GM19351 (cell line): ENCODE measurements around the gene OR1D5.
"Not testable (repeated sequence)": the region's sequence is repeated elsewhere in the genome, so short reads cannot be mapped to it uniquely, and the experiment has no call there.

ENCODE experiments used
- ATAC-seq: cut with Tn5 transposase; IDR thresholded peaks from one replicate; pipeline ENCODE4 v1.9.1; 2021; ENCODE audit warnings: mild to moderate bottlenecking, moderate library complexity; ENCODE audit not compliant: unreplicated experiment

The OR1D5 gene

DNA sequence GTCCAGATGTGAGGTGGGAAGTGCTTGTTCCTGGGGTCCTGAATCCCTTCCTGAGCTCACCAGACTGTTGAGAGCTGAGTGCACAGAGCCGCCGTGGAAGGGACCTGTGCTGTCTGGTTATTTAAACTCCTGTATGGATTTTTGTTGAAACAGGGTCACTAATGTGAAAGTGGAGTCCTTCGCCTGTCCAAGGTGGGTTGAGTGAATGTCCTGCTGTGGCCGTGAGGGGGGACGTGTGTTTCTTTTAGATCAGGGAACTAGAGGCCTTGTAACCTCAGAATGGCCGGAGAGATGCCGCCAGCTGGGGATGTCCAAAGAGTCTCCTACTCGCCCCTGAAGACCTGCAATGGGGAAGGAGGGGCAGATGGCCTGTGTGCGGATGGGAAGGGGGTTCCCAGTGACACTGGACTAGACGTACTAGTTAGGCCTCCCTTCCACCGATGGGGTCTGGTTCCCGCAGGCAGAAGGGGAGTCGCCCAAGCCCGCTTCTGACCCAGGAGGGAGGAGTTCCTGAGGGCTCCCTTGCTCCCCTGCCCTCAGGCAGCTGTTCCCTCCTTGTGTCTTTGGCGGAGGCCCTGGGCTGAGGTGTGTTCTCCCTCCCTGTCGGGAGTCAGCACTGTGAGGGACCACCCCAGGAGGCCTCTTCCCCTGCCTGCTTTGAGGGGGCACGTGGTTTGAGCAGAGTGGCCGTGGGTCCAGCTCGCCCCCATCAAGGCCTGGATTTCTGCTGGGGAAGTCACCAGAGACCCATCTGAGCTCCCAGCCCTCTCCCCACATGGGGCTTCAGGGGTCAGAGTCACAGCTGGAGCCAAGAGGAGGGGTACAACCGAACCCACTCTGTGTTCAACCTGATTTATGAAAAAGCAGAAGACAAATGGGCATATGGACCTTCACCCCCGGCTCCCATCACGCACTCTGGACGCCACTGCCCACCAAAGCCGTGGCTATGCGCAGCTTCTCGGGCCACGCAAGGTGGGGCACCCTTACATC lies 30.9 kb downstream of the OR1D5 start:
- no peak for ATAC-seq

DNA sequence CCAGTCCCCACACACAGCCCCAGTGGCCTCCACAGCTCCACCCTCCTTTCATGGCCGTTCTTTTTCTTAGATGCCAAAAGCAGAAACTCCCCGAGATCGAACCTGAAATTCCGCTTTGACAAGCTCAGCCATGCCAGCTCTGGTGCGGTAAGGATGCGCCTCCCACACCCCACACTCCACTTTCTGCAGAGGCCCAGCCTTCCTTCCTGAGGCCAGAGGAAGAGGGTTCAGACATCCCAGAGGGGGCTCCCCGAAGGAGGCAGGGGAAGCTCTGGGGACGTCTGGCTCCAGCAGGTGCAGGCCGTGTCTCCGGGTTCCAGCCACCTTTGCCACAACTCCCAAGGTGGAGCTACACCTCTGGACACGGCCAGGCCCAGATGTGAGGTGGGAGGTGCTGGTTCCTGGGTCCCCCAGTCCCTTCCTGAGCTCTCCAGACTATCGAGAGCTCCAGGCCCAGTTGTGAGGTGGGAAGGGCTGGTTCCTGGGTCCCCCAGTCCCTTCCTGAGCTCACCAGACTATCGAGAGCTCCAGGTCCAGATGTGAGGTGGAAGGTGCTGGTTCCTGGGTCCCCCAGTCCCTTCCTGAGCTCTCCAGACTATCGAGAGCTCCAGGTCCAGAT lies 32.4 kb downstream of the OR1D5 start:
- not testable (repeated sequence) for ATAC-seq

DNA sequence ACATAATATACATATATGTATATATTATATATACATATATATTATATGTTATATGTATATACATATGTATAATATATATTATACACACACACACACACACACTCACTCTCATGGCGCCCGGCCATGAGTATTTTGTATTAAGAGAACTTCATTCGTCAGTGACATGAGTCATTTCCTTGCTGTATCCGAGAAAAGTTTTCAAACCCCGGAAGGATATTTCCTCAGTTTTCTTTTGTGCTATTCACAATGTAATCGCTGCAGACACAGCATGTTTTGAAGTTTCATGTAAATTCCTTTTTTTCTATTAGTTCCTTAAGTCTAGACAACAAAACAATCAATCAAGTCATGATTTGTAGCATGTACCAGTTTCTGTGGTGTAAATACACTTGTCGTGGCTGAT lies 33.3 kb downstream of the OR1D5 start:
- ATAC-seq, result no peak

DNA sequence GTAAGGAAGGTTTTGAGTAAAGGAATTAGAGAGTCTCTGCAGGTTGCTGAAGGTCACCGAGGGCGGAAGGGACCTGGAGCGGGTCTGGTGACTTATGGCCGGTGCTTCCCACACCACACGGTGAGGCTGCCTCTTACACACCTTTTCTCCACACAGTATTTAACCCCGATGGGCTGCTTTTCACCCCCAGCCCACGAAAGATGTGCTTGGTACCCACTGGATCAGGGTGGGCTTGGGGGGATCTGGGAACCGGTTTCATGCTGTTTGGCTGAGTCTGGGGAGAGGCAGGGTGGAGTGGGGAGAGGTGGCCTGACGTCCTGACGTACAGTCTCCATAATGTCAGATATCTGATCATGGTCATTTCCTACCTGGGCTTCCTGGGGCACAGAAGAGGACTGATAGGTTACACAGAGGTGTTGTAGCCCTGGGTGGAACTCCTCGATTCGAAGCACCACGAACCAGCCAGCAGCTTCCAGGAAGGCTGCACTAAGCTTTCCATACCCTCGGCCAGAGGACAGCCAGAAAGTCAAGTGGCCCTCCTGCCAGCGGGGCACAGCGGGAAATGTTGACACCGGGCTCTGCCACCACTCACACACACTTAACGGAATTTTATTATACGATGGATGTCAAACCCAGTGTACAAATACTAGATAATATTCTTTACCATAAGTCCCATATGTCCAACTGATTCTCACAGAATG lies 34.0 kb downstream of the OR1D5 start:
- no peak for ATAC-seq

DNA sequence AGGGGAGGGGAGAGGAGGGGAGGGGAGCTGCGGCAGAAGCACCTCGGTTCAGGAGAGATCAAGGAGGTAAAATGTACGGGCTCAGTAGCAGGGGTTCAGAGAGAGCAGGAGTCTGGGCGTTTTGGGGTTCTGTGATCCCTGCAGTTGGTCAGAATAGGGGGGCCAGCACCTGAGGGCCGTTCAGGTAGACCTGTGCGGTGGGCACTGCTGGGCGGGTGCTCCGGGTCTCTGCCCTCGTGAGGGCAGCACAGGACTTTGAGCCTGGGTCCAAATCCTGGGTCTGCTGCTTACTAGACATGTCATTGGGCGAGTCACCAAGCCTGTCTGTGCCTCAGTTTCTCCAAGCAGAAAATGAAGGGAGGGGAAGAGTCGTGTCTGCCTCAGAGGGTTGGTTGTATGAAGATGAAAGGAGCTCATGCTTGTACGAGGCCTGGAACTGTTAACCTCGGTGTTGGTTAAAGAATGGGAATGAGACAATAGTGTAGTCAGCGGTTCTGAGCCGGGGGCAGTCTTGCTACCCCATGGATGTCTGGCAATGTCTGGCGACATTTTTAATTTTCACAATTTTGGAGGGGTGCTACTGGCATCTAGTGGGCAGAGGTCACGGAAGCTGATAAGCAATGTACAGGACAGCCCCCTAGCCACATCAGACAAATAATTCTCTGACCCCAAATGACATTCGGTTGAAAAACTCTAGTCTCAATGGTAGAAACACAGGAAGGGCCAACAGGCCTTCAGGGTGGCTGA lies 35.4 kb downstream of the OR1D5 start:
- no peak for ATAC-seq

DNA sequence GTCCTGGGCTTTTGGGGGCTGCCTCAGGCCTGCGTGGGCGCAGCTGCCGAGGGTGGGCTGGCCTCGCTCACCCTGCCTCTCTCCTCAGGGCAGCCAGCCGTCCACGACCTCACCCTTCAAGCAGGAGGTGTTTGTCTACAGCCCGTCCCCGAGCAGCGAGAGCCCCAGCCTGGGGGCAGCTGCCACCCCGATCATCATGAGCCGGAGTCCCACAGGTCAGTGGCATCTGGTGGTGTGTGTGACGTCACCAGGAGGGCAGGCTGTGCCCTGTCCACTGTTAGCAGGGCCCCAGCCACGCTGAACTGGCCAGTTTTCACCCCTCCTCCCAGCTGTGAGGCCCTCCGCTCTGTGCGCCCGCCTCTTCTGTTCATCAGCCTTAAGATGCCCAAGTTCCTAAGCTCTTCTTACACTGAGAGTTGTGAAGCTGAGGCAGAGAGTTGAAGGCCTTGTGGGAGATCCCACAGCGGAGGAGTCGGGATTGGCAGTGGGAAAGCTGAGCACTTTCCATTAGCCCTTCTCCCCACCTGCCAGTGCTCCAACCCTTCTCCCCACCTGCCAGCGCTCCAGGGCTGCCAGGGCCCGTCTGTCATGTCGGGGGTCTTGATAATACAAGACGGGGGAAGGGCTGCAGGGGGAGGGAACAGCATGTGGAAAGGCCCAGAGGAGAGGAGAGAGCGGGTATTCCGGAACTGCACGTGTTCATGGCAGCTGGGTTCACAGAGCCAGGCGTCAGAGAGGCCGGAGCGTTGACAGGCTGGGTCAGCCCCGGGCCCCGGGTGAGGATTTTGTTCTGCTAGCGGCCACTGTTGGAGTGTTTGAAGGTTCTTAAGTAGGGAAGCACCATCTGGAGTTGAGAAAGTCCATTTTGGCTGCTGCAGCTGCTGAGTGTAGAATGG lies 36.3 kb downstream of the OR1D5 start:
- ATAC-seq, result no peak

DNA sequence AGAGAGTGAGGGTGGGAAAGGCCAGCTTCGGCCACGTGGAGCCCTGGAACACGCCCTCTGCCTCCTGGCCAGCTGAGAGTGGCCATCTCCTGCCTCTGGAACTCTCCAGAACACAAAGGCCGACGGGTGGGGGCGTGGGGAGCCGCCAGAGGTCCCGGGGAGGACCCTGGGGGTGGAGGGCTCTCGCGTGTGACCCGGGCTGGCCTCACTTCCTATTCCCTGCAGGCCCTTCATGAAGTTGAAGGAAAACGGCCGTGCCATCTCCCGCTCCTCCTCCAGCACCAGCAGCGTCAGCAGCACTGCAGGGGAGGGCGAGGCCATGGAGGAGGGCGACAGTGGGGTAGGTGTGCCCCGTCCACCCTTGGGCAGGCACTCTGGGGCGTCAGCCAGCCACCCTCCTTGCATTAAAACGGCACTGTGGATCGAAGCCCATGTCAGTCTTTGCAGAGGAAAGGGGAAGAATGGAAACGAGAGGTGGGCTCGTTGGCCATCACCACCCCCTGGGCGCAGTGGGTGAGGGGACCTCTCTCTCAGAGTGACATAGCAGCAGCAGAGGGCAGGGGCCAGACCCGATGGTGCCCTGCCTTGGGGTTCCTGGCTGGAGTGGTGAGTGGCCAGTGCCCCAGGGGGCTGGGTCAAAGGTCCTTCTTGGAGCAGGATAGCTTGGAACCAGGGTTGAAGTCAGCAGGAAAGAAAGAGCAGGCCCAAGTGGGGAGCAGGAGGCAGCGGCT lies 37.1 kb downstream of the OR1D5 start:
- no peak for ATAC-seq

DNA sequence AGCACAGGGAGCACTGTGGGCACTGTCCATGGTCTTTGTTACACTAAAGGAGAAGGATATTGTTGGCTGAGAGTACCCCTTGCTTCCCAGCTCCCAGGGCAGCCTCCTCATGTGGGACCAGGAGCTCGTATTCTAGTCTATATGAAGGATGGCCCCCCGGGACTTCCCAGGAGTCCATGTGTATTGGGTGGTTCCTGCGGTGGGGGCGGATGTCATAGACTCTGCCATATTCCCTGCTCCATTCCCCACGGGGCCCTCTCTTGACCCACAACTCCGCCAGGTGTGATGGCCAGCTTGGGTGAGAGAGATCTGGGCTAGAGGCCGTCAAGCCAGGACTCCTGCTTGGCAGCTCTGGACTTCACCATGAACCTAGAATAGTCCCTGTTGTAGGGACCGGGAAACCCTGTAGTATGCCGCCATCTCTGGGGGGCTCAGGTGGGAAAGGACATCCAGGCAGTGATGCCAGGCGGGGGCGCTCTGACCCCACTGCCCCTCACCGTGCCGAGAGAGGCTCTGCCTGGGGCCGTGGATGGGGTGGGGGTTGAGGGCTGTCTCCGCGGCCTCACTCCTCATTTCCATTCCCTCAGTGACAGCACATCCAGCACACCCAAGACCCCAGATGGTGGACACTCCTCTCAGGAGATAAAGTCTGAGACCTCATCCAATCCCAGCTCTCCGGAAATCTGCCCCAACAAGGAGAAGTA lies 37.8 kb downstream of the OR1D5 start:
- no peak for ATAC-seq

DNA sequence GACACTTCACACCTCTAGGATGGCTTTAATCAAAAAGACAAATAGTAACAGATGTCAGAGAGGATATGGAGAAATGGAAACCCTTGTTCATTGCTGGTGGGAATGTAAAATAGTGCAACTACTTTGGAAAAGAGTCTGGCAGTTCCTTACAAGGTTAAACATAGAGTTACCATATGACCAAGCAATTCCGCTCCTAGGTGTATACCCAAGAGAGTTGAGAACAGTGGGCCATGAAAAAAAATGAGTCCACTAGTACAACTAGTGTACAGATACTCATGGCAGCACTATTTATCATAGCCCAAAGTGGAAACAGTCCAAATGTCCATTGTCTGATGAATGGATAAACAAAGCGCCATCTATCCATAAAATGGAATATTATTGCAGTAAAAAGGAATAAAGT lies 39.1 kb downstream of the OR1D5 start:
- no peak for ATAC-seq

DNA sequence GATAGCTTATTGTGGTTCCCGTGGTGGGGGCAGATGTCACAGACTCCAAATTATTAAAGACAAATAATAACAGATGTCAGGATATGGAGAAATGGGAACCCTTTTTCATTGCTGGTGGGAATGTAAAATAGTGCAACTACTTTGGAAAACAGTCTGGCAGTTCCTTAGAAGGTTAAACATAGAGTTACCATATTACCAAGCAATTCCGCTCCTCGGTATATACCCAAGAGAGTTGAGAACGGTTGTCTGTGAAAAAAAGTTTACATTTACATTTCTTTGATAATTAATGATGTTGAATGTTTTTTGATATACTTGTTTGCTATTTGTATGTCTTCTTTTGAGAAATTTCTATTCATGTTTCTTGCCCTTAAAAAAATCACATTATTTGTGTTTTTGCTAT lies 41.2 kb downstream of the OR1D5 start:
- ATAC-seq, result no peak

DNA sequence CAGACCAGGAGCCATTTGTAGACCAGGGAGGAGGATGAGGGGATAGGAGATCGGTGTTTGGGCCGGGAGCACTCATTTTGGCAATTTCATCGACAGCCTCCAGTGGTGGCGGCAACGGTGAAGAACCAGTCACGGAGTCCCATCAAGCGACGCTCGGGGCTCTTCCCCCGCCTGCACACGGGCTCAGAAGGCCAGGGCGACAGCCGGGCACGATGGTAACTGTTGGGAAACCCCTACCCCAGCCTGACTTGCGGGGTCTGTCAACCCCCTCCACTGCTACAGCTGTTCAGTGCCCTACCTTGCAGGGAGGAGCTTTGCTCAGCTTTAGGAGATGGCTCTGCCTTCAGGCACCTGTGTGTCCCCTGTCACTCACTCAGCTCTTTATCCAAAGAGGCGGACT lies 43.0 kb downstream of the OR1D5 start:
- no peak for ATAC-seq

DNA sequence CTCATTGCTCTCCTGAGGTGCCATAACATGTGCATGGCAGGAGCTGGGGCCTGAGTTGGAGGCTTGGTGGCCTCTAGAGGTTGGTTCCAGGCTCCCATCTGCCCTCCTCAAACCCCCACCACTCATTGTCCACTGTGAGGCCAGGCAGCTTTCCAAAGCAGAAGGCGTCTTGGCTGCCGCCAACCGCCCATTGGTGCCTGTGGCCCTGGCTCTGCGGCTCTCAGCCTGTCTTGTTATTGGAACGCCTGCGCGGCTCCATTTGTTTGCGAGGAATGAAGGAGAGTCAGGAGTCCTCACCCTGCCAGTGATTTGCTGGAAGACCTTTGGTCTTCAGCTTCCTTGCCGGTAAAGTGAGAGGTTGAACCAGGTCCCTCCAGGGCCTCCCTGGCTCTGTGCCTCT lies 43.6 kb downstream of the OR1D5 start:
- no peak for ATAC-seq

DNA sequence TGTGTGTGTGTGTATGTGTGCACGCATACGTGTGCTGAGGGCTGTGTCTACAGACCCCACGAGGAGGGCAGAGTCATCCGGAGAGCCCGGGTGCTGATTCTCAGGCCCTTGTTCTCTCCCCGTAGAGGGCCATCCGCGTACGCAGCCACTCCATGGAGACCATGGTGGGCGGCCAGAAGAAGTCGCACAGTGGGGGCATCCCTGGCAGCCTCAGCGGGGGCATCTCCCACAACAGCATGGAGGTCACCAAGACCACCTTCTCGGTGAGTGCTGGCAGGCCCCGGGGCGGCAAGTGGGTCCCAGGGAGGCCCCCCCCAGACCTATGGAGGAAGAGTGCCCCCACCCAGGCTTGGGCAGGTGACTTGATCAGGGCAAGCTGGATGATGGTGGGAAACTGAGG lies 45.5 kb downstream of the OR1D5 start:
- ATAC-seq, result no peak

DNA sequence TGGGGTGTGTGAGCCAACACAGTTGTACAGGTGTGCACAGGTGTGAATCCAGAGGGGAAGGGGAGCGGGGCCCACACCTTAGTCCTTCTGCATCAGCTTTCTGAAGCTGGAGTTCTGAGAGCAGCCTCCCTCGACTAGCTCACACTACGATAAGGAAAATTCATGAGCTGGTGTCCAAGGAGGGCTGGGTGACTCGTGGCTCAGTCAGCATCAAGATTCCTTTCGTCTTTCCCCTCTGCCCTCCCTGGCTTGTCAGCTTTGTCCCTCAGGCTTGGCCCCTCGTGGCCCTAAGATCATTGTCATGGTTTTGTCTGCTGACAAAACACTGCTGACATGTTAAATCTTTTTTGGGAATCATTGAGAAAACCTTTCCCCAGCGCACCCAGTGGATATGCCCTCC lies 47.5 kb downstream of the OR1D5 start:
- ATAC-seq, result no peak

DNA sequence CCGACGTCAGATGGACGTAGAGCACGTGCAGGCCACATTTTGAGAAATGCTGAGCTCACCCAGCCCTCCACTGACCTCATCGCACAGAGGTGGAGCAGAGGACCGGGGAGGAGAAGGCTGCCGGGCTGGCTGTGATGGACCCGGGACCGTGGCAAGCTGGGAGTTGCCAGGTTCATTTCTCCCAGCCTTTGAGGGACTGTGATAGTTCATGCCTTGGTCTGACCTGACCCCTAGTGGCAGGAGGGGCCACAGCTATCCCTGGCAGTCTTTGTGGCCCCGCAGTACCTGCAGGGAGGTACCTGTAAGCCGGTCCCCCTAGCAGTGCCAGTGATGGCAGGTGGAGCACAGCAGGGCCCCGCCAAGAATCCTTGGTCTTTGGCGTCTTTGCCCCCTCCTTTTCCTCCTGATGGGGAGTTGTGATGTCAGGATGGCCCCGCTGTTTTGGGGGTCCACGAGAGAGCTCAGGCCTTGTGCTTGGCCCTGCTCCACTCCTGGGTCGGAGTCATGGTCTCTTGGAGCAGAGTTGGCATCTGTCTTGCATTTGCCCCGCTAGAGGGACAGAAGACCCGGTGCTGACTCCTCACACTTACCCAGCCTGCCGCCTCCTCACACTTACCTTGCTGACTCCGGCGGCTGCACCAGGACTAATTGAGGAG lies 50.4 kb downstream of the OR1D5 start:
- no peak for ATAC-seq
